Measurements from ENCODE around the gene MAPK1. TPM values are rescaled to one million over a fixed set of nuclear protein-coding genes. Genes with fewer than 3 reads are reported as not detected.

MAPK1 gene
- total RNA-seq, 1 experiment from 2014 or later = 87.4 TPM

- Mint-ChIP-seq H3K36me3 (no peaks in the 10 kb centered on the region), H3K9me3 (no peaks in the 10 kb centered on the region), H3K4me1 (no peaks in the 10 kb centered on the region), H3K4me3 (no peak overlapping the region), H3K27me3 (ENCODE audit: low read depth) (peaks cover 2% of the 10 kb centered on the region; the same call in 1 of the 2 replicates), H3K27ac (no peak overlapping the region)
- POLR2A ChIA-PET = no interaction called here
- DNase-seq (ENCODE audit: low spot score) (no peak), ATAC-seq (no peak)
- CTCF ChIA-PET = interaction anchor here (0.8 kb wide), 1 partner anchor 35 kb away, joined by 4 read pairs; no protein-coding TSS in a partner anchor
- TF ChIP-seq, protein P1, sequence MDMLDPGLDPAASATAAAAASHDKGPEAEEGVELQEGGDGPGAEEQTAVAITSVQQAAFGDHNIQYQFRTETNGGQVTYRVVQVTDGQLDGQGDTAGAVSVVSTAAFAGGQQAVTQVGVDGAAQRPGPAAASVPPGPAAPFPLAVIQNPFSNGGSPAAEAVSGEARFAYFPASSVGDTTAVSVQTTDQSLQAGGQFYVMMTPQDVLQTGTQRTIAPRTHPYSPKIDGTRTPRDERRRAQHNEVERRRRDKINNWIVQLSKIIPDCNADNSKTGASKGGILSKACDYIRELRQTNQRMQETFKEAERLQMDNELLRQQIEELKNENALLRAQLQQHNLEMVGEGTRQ (CRISPR knock-in tag; IDR thresholded peaks at IDR 0.05) = no peak
- TF ChIP-seq ZNF219 (CRISPR knock-in tag; IDR thresholded peaks at IDR 0.05; ENCODE audit: borderline replicate concordance) (no peak), TCF7 (CRISPR knock-in tag; IDR thresholded peaks at IDR 0.05; ENCODE audit: low read depth) (no peak), CDX4 (CRISPR knock-in tag; IDR thresholded peaks at IDR 0.05; ENCODE audit: borderline replicate concordance) (no peak), PRRX2 (CRISPR knock-in tag; IDR thresholded peaks at IDR 0.05) (no peak), ZNF423 (CRISPR knock-in tag; IDR thresholded peaks at IDR 0.05) (no peak), NR1H2 (CRISPR knock-in tag; IDR thresholded peaks at IDR 0.05) (no peak), GABPB1 (CRISPR knock-in tag; IDR thresholded peaks at IDR 0.05) (no peak), RELA (CRISPR knock-in tag; IDR thresholded peaks at IDR 0.05; ENCODE audit: borderline replicate concordance) (no peak), ZNF396 (CRISPR knock-in tag; IDR thresholded peaks at IDR 0.05; ENCODE audit: borderline replicate concordance) (no peak), KAT7 (CRISPR knock-in tag; IDR thresholded peaks at IDR 0.05; ENCODE audit: borderline replicate concordance) (no peak), RORB (CRISPR knock-in tag; IDR thresholded peaks at IDR 0.05) (no peak), ZNF416 (CRISPR knock-in tag; IDR thresholded peaks at IDR 0.05) (no peak)
Observed at GRCh38 chr22:21903283-21903682, 35.8 kb upstream of the MAPK1 start.

- ATAC-seq = no peak
- TF ChIP-seq MYBL2 (CRISPR knock-in tag; IDR thresholded peaks at IDR 0.05) = no peak
- no peak for TF ChIP-seq E2F4 (CRISPR knock-in tag; IDR thresholded peaks at IDR 0.05; ENCODE audit: borderline replicate concordance, low read depth)
- no peak for TF ChIP-seq PRRX2 (CRISPR knock-in tag; IDR thresholded peaks at IDR 0.05)
- no peak for TF ChIP-seq EMX1 (CRISPR knock-in tag; IDR thresholded peaks at IDR 0.05)
- no peak for TF ChIP-seq ZNF671 (CRISPR knock-in tag; IDR thresholded peaks at IDR 0.05)
- no peak for TF ChIP-seq HMGA2 (CRISPR knock-in tag; IDR thresholded peaks at IDR 0.05)
- TF ChIP-seq TEAD1 (CRISPR knock-in tag; IDR thresholded peaks at IDR 0.05) = no peak
- TF ChIP-seq, protein P2, sequence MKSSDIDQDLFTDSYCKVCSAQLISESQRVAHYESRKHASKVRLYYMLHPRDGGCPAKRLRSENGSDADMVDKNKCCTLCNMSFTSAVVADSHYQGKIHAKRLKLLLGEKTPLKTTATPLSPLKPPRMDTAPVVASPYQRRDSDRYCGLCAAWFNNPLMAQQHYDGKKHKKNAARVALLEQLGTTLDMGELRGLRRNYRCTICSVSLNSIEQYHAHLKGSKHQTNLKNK (CRISPR knock-in tag; IDR thresholded peaks at IDR 0.05) = no peak
- TF ChIP-seq, protein P3, sequence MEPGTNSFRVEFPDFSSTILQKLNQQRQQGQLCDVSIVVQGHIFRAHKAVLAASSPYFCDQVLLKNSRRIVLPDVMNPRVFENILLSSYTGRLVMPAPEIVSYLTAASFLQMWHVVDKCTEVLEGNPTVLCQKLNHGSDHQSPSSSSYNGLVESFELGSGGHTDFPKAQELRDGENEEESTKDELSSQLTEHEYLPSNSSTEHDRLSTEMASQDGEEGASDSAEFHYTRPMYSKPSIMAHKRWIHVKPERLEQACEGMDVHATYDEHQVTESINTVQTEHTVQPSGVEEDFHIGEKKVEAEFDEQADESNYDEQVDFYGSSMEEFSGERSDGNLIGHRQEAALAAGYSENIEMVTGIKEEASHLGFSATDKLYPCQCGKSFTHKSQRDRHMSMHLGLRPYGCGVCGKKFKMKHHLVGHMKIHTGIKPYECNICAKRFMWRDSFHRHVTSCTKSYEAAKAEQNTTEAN (CRISPR knock-in tag; IDR thresholded peaks at IDR 0.05) = no peak
- no peak for TF ChIP-seq ZBTB21 (CRISPR knock-in tag; IDR thresholded peaks at IDR 0.05; ENCODE audit: borderline replicate concordance)
- no peak for TF ChIP-seq CDX4 (CRISPR knock-in tag; IDR thresholded peaks at IDR 0.05; ENCODE audit: borderline replicate concordance)
- TF ChIP-seq ATF1 (CRISPR knock-in tag; IDR thresholded peaks at IDR 0.05) = no peak
- TF ChIP-seq, protein P4, sequence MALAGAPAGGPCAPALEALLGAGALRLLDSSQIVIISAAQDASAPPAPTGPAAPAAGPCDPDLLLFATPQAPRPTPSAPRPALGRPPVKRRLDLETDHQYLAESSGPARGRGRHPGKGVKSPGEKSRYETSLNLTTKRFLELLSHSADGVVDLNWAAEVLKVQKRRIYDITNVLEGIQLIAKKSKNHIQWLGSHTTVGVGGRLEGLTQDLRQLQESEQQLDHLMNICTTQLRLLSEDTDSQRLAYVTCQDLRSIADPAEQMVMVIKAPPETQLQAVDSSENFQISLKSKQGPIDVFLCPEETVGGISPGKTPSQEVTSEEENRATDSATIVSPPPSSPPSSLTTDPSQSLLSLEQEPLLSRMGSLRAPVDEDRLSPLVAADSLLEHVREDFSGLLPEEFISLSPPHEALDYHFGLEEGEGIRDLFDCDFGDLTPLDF (CRISPR knock-in tag; IDR thresholded peaks at IDR 0.05) = no peak
- no peak for TF ChIP-seq GRHL2 (CRISPR knock-in tag; IDR thresholded peaks at IDR 0.05; ENCODE audit: insufficient replicate concordance, severe bottlenecking)
- no peak for TF ChIP-seq GTF2I (CRISPR knock-in tag; conservative IDR thresholded peaks at IDR 0.05)
- TF ChIP-seq TEAD4 (CRISPR knock-in tag; IDR thresholded peaks at IDR 0.05) = no peak
- no peak for TF ChIP-seq RELA (CRISPR knock-in tag; IDR thresholded peaks at IDR 0.05; ENCODE audit: borderline replicate concordance)
Observed at GRCh38 chr22:21902296-21903087, 35.0 kb upstream of the MAPK1 start.

More at GRCh38 chr22:21902296-21903087, 35.0 kb upstream of the MAPK1 start:
- Mint-ChIP-seq H3K36me3 (no peaks in the 10 kb centered on the region), H3K4me1 (no peaks in the 10 kb centered on the region), H3K9me3 (no peaks in the 10 kb centered on the region), H3K27me3 (ENCODE audit: low read depth) (peaks cover 2% of the 10 kb centered on the region; the same call in 1 of the 2 replicates), H3K27ac (no peak overlapping the region), H3K4me3 (no peak overlapping the region)
- ChIA-PET CTCF (interaction anchor here (1.3 to 2.0 kb wide), 2 partner anchors 19 to 36 kb away, joined by 4 to 8 read pairs; no protein-coding TSS in a partner anchor), POLR2A (no interaction called here)
- DNase-seq (ENCODE audit: low spot score) = no peak
